HUES6 (cell line): ENCODE measurements around the gene ARHGAP15.

Experiments used
- H3K27ac ChIP-seq: 2 replicates; pipeline ENCODE4 v1.7.0; 2013; ENCODE audit warnings: low read depth, mild to moderate bottlenecking, low read length, inconsistent platforms
- H3K27me3 ChIP-seq: 2 replicates; pipeline ENCODE4 v1.6.1; 2013; ENCODE audit warnings: low read length; ENCODE audit not compliant: control insufficient read depth, insufficient read depth
- H3K36me3 ChIP-seq: 2 replicates; pipeline ENCODE4 v1.6.1; 2013; ENCODE audit warnings: low read length; ENCODE audit not compliant: control insufficient read depth, insufficient read depth
- H3K4me1 ChIP-seq: 2 replicates; pipeline ENCODE4 v1.6.1; 2013; ENCODE audit warnings: low read length; ENCODE audit not compliant: control insufficient read depth, insufficient read depth
- H3K4me3 ChIP-seq: 2 replicates; pipeline ENCODE4 v1.5.1; 2013; ENCODE audit warnings: low read depth, low read length
- H3K9ac ChIP-seq: one replicate; pipeline ENCODE4 v1.6.1; 2013; ENCODE audit warnings: mild to moderate bottlenecking, low read length
- H3K9me3 ChIP-seq: 2 replicates; pipeline ENCODE4 v1.6.1; 2013; ENCODE audit warnings: low read depth, low read length; ENCODE audit not compliant: control insufficient read depth, insufficient read depth

The ARHGAP15 gene

DNA sequence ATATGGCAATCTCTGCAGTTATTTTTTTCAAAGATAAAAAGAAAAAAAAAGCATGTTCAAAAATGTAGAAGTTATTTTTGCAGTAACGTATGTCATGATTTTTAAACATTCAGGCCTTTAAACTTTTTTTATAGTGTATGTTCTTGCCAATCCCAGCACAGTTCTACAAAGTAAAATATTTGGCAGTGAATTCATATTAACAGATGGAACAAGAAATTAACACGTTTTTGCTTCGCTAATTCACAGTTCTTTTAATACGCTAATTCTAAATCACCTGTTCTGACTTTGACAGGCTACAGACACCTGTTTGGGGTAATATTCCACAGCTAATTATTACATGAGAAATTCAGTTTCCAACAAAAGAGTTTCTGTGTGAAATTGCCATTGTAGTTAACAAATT is 183.2 kb downstream of the ARHGAP15 start:
- no peaks in the 10 kb centered on the region for H3K4me1 ChIP-seq
- H3K27me3 ChIP-seq, result no peaks in the 10 kb centered on the region
- no peaks in the 10 kb centered on the region for H3K9me3 ChIP-seq
- H3K27ac ChIP-seq, result no peak overlapping the region
- no peaks in the 10 kb centered on the region for H3K36me3 ChIP-seq
- no peak overlapping the region for H3K9ac ChIP-seq
- no peak overlapping the region for H3K4me3 ChIP-seq

DNA sequence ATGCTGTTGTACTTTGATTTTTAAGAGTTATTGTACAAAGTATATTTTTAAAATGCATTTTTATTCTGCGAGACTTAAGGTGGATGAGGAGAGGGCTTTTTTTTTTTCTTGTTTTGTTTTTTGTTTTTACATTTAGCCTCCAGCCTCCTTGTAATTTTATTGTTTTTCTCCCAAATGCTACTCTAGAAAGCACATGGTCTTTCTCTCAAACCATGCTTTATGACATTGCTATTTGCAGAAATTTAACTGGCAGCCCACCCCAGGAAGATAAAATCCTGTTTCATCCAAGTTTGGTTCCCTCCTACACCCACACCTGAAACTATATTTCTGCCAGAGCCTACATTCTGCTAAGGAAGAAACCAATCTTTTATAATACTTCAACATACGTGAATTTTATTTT is 184.6 kb downstream of the ARHGAP15 start:
- Histone ChIP-seq H3K27ac (no peak overlapping the region), H3K9ac (no peak overlapping the region), H3K9me3 (no peaks in the 10 kb centered on the region), H3K4me3 (no peak overlapping the region), H3K36me3 (no peaks in the 10 kb centered on the region), H3K27me3 (no peaks in the 10 kb centered on the region), H3K4me1 (no peaks in the 10 kb centered on the region)

DNA sequence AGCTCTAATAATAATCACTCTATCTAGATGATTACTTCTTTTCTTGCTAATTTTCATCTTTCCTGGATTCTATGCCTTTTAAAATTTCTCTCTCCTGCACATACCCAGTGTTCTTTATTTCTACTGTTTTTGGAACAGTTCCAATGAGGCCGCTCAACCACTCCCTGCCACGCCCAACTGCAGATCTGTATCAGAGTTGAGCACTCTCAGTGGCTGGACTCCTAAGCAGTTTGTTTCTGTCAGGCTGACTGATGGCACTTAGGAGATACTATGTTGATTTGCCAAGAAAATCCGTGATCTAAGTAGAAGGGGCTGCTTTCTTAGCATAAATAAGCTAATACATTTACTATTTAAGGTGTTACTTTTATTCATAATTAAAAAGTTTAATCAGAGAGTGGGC is 192.8 kb downstream of the ARHGAP15 start:
- no peaks in the 10 kb centered on the region for H3K4me1 ChIP-seq
- no peaks in the 10 kb centered on the region for H3K9me3 ChIP-seq
- H3K9ac ChIP-seq, result no peak overlapping the region
- H3K4me3 ChIP-seq, result no peak overlapping the region
- H3K27ac ChIP-seq, result no peak overlapping the region
- no peaks in the 10 kb centered on the region for H3K27me3 ChIP-seq
- H3K36me3 ChIP-seq, result no peaks in the 10 kb centered on the region

DNA sequence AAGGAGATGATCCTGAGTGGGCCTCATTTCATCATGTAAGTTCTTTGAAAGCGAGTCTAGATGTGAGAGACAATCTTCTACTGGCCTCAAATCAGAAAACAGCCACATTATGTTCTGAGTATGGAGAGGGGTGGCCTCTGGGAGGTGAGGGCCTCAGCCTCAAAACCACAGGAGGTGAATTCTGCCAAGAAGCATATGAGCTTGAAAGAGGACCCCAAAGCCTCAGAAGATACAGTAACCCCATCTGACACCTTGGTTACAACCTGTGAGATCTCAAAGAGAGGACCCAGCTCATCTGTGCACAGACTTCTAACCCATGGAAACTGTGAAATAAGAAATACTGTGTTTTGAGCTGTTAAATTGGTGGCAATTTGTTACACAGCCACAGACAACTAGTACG is 200.1 kb downstream of the ARHGAP15 start:
- H3K4me3 ChIP-seq, result no peak overlapping the region
- no peak overlapping the region for H3K27ac ChIP-seq
- H3K9me3 ChIP-seq, result no peaks in the 10 kb centered on the region
- H3K9ac ChIP-seq, result no peak overlapping the region
- no peaks in the 10 kb centered on the region for H3K36me3 ChIP-seq
- no peaks in the 10 kb centered on the region for H3K27me3 ChIP-seq
- H3K4me1 ChIP-seq, result no peaks in the 10 kb centered on the region

DNA sequence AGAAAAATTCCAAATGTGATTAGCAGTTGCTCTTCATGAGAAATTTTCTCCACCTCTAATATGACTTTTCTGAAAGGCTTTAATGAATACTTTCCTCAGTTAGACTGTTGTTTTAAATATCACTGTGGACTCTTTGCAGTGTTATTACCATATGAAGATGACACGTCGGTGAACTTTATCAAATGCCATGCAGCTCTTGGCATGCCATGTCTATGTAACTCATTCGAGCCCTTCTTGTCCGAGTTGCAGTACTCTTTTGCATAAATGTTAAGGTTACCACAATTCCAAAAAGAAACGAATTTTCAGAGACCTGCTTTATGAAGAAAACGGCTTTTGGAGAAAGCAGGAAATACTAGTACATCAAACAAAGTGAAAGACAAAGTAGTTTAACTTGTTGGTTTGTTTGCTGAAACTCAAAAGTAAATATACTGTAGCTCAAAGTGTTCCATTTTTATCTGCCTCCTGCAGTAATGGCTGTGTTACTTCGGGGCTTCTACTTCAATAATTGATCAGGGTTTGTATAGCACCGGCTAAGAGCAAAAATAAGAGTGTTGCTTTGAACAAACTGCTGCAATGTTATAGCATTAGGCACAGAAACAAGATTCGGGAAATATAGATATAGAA is 204.1 kb downstream of the ARHGAP15 start:
- H3K9me3 ChIP-seq, result no peaks in the 10 kb centered on the region
- no peaks in the 10 kb centered on the region for H3K36me3 ChIP-seq
- no peak overlapping the region for H3K27ac ChIP-seq
- no peaks in the 10 kb centered on the region for H3K4me1 ChIP-seq
- no peaks in the 10 kb centered on the region for H3K27me3 ChIP-seq
- H3K4me3 ChIP-seq, result no peak overlapping the region
- no peak overlapping the region for H3K9ac ChIP-seq

DNA sequence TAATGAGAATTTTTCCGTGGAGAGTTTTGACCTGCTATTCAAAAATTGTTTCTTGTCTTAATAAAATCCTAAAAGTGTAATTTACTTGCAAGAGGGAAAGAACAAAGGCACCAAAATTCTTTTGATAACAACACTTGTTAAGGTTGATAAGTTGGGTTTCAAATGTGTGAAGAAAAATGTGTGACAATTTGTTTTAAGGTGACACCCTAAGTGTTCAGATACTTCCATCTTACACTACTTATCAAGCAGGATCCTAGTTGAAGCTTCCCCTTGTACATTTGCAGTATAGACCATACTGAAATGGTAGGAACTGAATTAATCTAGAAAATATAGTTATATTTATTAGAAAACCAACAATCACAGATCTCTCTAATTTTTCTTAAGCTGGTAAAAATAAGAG is 204.6 kb downstream of the ARHGAP15 start:
- H3K27ac ChIP-seq, result no peak overlapping the region
- no peak overlapping the region for H3K9ac ChIP-seq
- no peak overlapping the region for H3K4me3 ChIP-seq

DNA sequence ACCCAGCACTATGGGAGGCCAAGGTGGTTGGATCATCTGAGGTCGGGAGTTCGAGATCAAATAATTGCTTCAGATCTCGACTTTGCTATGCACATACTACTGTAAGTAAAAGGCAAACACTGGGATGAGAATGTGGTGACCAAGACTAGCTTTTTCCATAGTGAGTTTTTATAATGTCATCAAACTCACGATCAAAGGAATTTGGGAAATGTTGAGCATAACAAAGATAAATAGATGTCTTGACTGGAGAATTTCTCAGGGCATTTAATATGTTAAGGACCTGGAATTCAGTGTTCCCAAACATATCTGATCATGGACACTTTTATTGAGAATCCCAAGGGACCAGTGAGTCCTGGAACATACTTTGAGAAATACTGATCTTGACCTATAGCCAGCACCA is 205.6 kb downstream of the ARHGAP15 start:
- Histone ChIP-seq H3K36me3 (no peaks in the 10 kb centered on the region), H3K4me1 (no peaks in the 10 kb centered on the region), H3K9ac (no peak overlapping the region), H3K27ac (no peak overlapping the region), H3K27me3 (no peaks in the 10 kb centered on the region), H3K4me3 (no peak overlapping the region), H3K9me3 (no peaks in the 10 kb centered on the region)

More for the DNA sequence above, 204.6 kb downstream of the ARHGAP15 start:
- no peaks in the 10 kb centered on the region for H3K9me3 ChIP-seq
- H3K4me1 ChIP-seq, result no peaks in the 10 kb centered on the region
- no peaks in the 10 kb centered on the region for H3K36me3 ChIP-seq
- H3K27me3 ChIP-seq, result no peaks in the 10 kb centered on the region

DNA sequence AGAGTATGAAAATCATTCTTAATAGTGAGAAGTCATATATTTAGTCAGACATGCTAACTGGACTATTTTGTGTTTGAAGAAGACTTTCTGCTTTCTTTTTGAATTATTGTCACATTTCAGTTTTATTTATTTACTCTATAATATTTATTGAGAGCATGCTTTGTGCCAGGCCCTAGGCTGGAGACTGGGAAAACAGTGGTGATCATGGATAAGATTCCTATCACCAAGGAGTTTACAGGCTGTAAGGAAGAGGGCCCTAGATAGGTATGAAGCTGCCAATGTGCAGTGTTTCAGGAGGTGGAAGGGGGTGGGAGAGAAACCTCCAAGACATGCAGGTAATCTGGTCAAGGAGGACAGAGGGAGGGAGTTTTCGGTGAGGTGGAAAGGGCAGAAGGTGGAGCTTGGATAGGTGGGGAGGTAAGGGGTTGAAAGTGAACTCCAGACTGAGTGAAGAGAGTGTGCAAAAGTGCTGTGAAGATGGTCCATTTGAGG is 207.5 kb downstream of the ARHGAP15 start:
- Histone ChIP-seq H3K9me3 (no peaks in the 10 kb centered on the region), H3K36me3 (no peaks in the 10 kb centered on the region), H3K9ac (no peak overlapping the region), H3K27ac (no peak overlapping the region), H3K4me1 (no peaks in the 10 kb centered on the region; the same call in 1 of the 2 replicates), H3K4me3 (no peak overlapping the region), H3K27me3 (no peaks in the 10 kb centered on the region)

DNA sequence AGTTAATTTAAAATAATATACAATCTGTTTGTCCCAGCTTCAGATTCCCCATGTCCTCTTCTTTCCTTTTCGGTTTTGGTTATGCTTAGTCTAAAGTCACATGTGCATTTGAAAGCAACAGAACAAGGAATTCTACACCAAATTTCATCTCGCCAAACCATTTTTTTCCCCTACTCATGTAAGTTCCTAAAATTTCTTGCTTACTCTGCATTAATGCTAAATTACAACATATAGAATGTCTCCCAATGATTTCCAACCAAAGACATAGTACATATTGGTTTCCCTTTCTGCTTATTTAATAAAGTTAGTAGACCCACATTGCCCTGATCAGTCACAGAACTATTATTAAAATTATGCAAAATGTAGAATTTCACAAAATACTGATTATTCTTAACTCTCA is 212.3 kb downstream of the ARHGAP15 start:
- Histone ChIP-seq H3K27ac (no peak overlapping the region), H3K9ac (no peak overlapping the region), H3K27me3 (no peaks in the 10 kb centered on the region), H3K4me3 (no peak overlapping the region), H3K9me3 (no peaks in the 10 kb centered on the region), H3K4me1 (peaks cover 11% of the 10 kb centered on the region; the same call in 1 of the 2 replicates), H3K36me3 (no peaks in the 10 kb centered on the region)

DNA sequence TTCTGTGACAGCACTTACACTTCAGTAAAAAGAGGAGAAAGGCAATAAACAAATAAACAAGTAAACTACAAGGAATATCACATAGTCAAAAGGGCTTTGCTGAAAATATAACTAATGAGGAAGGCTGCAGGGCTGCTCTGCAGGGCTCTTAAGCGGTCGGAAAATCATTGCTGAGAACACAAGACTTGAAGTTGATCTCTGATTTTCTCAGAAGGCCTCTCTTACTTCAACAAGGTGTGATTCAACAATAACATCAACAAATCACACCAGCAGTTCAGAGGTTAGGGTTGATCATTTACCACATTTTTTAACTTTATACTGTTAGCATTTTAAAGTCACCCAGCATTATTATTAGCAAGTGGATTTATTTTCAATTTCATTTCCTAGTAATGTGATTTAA is 215.6 kb downstream of the ARHGAP15 start:
- Histone ChIP-seq H3K36me3 (no peaks in the 10 kb centered on the region), H3K27ac (no peak overlapping the region), H3K9ac (no peak overlapping the region), H3K27me3 (no peaks in the 10 kb centered on the region), H3K4me1 (peaks cover 28% of the 10 kb centered on the region), H3K4me3 (no peak overlapping the region), H3K9me3 (no peaks in the 10 kb centered on the region)

DNA sequence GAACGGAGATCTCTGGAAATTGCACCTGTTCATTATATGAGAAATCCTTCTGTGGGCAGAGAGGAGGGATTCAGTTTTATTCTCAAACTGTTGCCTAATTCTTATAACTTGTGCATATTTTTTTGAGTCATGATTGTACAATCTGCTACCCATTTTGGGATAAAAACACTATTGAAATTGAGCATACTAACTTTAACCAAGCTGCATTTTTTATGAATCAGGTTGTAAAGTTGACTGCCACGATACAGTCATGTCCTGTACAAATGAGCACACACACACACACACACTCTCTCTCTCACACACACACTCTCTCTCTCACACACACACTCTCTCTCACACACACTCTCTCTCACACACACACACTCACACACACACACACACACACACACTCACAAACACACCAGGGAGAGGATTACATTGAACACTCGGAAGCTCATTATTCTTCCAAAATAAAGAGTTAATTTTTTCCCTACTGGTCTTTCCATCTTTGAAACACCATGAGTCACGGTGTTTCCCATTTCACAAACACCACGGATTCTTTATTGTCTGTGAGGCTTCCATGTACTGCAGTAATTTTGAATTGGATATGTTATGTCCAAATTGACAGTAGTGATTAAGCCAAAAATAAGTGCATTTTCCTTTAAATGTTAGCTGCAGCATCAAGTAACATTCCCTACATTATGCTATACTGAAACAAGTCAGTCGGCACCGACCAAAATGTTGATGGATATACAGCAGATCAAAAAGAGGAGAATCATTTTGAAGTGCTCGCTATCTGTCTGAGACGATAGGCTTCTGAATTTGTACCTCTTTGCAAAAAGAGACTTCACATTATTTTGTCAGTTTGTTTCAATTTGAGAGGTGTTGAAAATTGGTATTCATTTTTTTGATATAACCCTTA is 216.9 kb downstream of the ARHGAP15 start:
- Histone ChIP-seq H3K9me3 (no peaks in the 10 kb centered on the region), H3K27me3 (no peaks in the 10 kb centered on the region), H3K27ac (no peak overlapping the region), H3K9ac (no peak overlapping the region), H3K4me1 (peaks cover 28% of the 10 kb centered on the region), H3K36me3 (no peaks in the 10 kb centered on the region), H3K4me3 (no peak overlapping the region)
